ENCODE data around the gene ZNF630.
"Not testable (repeated sequence)": the region's sequence is repeated elsewhere in the genome, so short reads cannot be mapped to it uniquely, and the experiment has no call there.

The ZNF630 gene

GRCh38 chrX:48028091-48028490, 43.3 kb downstream of the ZNF630 start:
- DNase-seq, result no peak

DNA sequence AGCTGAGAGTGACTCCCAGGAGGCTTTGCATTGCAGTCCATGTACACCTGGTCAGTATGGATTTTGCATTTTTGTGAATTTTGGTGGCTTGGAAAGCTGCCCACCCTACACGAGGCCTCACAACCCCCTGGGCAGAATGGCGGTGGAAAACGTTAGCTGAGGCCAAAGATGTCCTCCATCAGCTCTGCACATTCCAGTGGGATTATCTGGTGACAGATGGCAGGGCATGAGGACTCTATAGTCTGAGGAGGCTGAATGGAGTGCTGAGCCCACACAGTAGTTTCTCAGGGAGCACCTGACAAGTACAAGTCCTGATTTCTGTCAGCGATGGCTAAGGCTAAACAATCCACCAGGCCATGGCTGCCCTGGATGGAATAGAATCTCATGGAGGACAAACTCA, 43.9 kb downstream of the ZNF630 start:
- DNase-seq, result not testable (repeated sequence)

- peak in 9 of 14 donors; percentile 3 to 54 (median 13) for DNase-seq
Observed at GRCh38 chrX:48025561-48025960, 45.9 kb downstream of the ZNF630 start.

DNA sequence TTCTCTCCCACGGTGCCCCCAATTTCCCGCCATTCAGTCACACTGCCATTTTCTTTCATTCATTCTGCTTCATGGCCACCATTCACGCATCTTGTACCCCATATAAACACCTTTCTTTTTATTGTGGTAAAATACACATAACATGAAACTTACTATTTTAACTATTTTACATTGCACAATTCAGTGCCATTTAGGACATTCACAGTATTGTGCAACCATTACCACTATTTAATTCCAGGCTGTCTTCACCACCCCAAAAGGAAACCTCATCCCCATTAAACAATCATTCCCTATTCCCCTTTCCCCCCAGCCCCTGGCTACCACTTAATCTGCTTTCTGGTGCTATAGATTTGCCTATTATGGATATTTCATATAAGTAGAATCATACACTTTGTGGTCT, 48.7 kb downstream of the ZNF630 start:
- no peak for DNase-seq

DNA sequence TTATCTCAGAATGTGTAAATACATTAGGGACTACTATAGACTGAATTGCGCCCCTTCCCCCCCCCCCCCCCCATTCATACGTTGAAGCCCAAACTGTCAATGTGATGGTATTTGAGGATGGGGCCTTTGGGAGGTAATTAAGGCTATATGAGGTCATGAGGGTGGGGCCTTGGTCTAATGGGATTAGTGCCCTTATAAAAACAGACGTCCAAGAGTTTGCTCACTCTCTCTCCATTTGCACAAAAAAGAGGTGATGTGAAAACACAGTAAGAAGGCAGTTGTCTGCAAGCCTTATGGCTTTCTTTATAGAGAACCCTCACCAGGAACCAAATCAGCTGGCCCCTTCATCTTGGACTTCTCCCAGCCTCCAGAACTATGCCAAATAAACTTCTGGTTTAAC, 49.3 kb downstream of the ZNF630 start:
- DNase-seq, result no peak

- DNase-seq, result peak in 13 of 14 donors; percentile 27 to 88 (median 68)
Observed at GRCh38 chrX:48021026-48021900, 50.2 kb downstream of the ZNF630 start.

GRCh38 chrX:48020472-48020871, 51.0 kb downstream of the ZNF630 start:
- DNase-seq, result not testable (repeated sequence)

GRCh38 chrX:48019892-48020291, 51.5 kb downstream of the ZNF630 start:
- not testable (repeated sequence) for DNase-seq

DNA sequence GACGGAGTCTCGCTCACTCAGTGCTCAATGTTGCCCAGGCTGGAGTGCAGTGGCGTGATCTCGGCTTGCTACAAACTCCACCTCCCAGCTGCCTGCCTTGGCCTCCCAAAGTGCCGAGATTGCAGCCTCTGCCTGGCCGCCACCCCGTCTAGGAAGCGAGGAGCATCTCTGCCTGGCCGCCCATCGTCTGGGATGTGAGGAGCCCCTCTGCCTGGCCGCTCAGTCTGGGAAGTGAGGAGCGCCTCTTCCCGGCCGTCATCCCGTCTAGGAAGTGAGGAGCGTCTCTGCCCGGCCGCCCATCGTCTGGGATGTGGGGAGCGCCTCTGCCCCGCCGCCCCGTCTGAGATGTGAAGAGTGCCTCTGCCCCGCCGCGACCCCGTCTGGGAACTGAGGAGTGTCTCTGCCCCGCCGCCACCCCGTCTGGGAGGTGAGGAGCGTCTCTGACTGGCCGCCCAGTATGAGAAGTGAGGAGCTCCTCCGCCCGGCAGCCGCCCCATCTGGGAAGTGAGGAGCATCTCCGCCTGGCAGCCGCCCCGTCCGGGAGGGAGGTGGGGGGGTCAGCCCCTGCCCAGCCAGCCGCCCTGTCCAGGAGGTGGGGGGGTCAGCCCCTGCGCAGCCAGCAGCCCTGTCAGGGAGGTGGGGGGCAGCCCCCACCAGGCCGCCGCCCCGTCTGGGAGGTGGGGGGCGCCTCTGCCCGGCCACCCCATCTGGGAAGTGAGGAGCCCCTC, 54.7 kb downstream of the ZNF630 start:
- DNase-seq, result not testable (repeated sequence)

DNA sequence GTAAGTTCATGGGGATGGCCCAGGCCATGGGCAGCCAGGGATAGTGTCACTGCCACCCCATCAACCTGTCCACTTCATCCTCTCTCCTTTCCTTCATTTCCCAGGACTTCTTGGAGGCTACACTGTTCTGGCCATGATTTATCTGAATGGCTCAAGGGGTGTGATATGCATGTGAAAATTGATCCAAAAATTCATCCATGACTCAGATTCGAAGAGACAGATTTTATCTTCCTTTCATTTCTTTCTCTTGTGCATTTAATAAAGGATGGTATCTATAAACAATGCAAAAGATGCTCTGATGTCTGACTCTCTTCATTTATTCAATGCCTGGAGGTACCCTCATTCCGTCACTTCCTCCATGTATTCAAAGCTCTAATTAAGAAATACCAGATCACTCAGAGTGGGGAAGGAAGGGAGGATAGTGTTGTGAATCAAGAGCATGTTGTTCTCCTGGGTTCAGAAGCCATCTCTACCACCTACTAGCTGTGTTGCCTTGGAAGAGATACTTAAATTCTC, 61.9 kb downstream of the ZNF630 start:
- DNase-seq, result not testable (repeated sequence)
